ENCODE results near the gene ZNF462. TPM values are rescaled to one million over a fixed set of nuclear protein-coding genes. Genes with fewer than 3 reads are reported as not detected.

ZNF462 gene
- total and polyA plus RNA-seq, 2 of the 4 experiments (the other 2 are of a cell fraction), result 6.1 to 18.8 TPM

DNA sequence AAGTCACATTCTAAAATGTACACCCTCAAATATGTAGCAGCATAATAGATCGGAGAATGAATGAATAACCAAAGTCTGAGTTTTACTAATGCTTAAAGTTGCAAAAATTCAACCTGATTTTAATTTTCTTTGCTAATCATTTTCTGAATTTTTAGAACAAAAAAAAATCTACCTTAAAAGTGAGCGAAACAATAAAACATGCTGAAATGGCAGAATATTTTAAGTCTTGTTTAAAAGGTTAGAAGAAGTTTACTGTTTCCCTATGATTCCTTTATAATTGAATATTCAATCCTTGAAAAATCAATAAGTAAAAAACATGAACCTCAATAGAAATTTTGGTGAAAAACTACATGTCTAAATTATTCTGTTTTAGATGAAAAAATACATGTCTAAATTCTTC is 27.1 kb upstream of the ZNF462 start:
- TF ChIP-seq POLR2A (IDR thresholded peaks at IDR 0.05; ENCODE audit: low read depth, low read length) (no peak), MAFK (IDR thresholded peaks at IDR 0.05; ENCODE audit: low read depth, low read length) (peak; percentile 34; the same call in 1 of the 2 replicates)
- in situ Hi-C loops (cut with MboI; ENCODE audit: low sequenced_read_pairs) (no loop called here), dilution Hi-C loops (cut with HindIII; ENCODE audit: low sequenced_read_pairs, unreplicated experiment) (no loop called here), intact Hi-C loops (cut with micrococcal nuclease) (no loop called here)
- Histone ChIP-seq H4K91ac (ENCODE audit: insufficient read depth, low read depth, low read length) (no peak overlapping the region), H3K4me1 (ENCODE audit: control insufficient read depth, insufficient read depth, low read length) (no peaks in the 10 kb centered on the region), H4K5ac (ENCODE audit: low read depth, low read length) (no peak overlapping the region), H3K4me2 (ENCODE audit: low read depth, low read length) (no peak overlapping the region), H3K14ac (replicated peaks; ENCODE audit: low read depth, low read length) (no peak overlapping the region), H3K27me3 (ENCODE audit: control insufficient read depth, insufficient read depth, low read length) (peaks cover 1% of the 10 kb centered on the region; the same call in 1 of the 2 replicates), H3K9me3 (ENCODE audit: control insufficient read depth, insufficient read depth, low read length) (no peaks in the 10 kb centered on the region), H4K8ac (ENCODE audit: low read depth in 2 of 2, low read length in 2 of 2) (no peak overlapping the region), H3K27ac (ENCODE audit: insufficient read depth, low read length) (no peak overlapping the region), H2AK9ac (replicated peaks; ENCODE audit: low read depth, low read length, poor library complexity) (no peak overlapping the region), H3K9ac (ENCODE audit: low read depth, low read length) (no peak overlapping the region), H3K9me1 (ENCODE audit: insufficient read depth, low read length) (no peaks in the 10 kb centered on the region), H3K4me3 (ENCODE audit: insufficient read depth, low read depth, low read length) (no peak overlapping the region), H2BK5ac (ENCODE audit: low read depth, low read length, poor library complexity, severe bottlenecking) (no peak overlapping the region), H2AK5ac (ENCODE audit: low read depth, low read length) (no peak overlapping the region), H3K56ac (ENCODE audit: extremely low read depth, insufficient read depth, low read length) (no peak overlapping the region), H3K18ac (ENCODE audit: low read depth, low read length) (no peak overlapping the region), H2BK15ac (ENCODE audit: low read depth, low read length) (no peak overlapping the region), H2BK120ac (ENCODE audit: low read depth, low read length) (no peak overlapping the region), H3K4ac (ENCODE audit: low read depth, low read length) (no peak overlapping the region), H3K79me1 (ENCODE audit: low read depth in 1 of 2, low read length in 2 of 2) (no peaks in the 10 kb centered on the region), H2AFZ (replicated peaks; ENCODE audit: low read length, poor library complexity) (no peak overlapping the region), H2BK20ac (ENCODE audit: low read depth, low read length) (no peak overlapping the region), H3K23ac (ENCODE audit: low read depth, low read length) (no peak overlapping the region), H4K20me1 (ENCODE audit: insufficient read depth, low read length) (no peaks in the 10 kb centered on the region), H3K36me3 (ENCODE audit: control insufficient read depth, insufficient read depth, low read length) (no peaks in the 10 kb centered on the region)
- no CpG with 5 or more reads among the region's 2 CpGs for whole genome bisulfite sequencing, 2 experiments (ENCODE audit: extremely low coverage in 2 of 2, insufficient read length in 1 of 2)
- DNase-seq (no peak), ATAC-seq (ENCODE audit: low read depth) (no peak)
- CTCF ChIA-PET, result no interaction called here
- POLR2A ChIA-PET (ENCODE audit: unreplicated experiment), result no interaction called here
- BruUV-seq (replicated peaks), result no TSS peak
